ENCODE data around the gene FSD1L.

GRCh38 chr9:105497704-105498103 is 49.9 kb downstream of the FSD1L start:
- TF ChIP-seq CTCF (IDR thresholded peaks at IDR 0.05), result no peak
- no peak for TF ChIP-seq POLR2A (IDR thresholded peaks at IDR 0.05)

All from esophagus squamous epithelium (tissue), 4 donors.